HG03520 (cell line): Measurements from ENCODE around the gene TMCC1.

Experiments
- ATAC-seq: cut with Tn5 transposase; IDR thresholded peaks from one replicate; pipeline ENCODE4 v1.9.1; 2021; ENCODE audit warnings: mild to moderate bottlenecking, moderate library complexity; ENCODE audit not compliant: unreplicated experiment

The TMCC1 gene

GRCh38 chr3:129603561-129603942, 290.0 kb downstream of the TMCC1 start:
- ATAC-seq, result no peak

GRCh38 chr3:129602730-129603560, 290.6 kb downstream of the TMCC1 start:
- ATAC-seq, result no peak

DNA sequence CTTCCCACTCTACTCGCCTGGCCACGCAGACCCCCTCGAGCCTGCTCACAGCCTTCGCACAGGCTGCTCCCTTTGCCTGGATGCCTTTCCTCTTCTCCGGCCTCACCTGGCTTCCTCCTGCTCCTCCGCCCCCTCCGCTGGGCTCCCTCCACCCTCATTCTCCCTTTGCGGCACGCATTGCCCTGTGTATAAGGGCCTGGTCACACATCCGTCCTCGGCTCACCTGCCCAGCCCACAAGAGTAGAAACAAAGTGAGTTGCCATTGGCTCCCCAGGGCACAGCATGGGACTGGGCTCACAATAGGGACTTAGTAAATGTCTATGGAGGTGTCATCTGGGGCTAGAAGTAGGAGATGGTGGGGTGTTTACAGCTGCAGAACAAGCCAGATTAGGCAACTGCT, 291.2 kb downstream of the TMCC1 start:
- no peak for ATAC-seq

- no peak for ATAC-seq
Measured at GRCh38 chr3:129601713-129602112, 291.8 kb downstream of the TMCC1 start.

DNA sequence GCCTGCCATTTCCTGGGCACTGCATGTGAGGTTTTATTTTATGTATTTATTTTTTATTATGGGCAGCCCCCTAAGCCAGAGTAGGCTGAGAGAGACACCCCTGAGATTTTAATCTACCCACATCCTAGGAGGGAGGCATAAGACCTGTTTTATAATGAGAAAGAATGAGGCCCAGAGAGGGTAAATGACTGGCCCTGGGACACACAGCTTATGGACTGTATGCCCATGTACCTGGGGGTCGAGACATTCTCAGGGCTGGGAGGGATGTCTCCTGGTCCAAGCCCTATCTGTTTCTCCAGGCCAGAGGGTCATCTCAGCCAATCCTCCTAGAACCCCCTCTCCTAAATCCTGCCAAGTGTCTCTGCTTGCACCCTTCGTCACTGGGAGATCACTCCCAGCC, 293.2 kb downstream of the TMCC1 start:
- ATAC-seq, result no peak

DNA sequence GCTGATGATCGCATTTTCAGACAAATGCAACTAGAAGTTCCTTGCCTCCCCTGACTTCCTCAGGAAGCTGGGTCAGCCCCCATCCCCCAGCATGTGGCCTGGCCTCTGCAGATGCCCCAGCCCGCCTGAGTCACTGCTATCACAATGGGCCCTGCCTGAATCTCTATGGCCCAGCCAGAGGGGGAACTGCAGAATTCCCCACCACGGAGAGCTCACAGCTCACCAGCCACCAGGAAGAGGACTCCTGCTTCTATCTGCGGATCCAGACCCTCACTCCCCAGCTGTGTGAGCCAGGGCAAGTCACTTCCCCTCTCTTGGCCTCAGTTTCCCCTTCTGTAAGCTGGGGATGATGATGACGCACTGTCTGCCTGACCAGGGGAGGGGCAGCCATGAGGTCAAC, 293.9 kb downstream of the TMCC1 start:
- ATAC-seq, result no peak

GRCh38 chr3:129599073-129599472, 294.4 kb downstream of the TMCC1 start:
- ATAC-seq, result no peak

- ATAC-seq, result no peak
Measured at GRCh38 chr3:129598484-129598883, 295.0 kb downstream of the TMCC1 start.

DNA sequence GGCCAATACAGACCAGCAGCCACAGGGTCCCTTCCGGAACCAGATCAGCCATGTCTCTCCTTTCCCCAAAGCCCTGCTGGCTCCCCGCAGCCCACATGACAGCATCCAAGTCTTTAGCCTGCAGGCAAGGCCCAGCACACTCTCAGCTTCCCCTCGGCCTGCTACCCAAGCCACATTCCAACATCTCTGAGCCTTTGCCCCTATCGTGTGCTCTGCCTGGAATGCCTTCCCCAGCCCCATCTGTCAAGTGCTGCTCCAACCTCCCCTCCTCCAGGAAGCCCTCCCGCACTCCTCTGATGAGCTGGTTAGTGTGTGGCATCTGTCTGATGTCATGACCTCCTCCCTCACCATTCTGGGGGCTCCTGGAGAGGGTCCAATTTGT, 295.5 kb downstream of the TMCC1 start:
- no peak for ATAC-seq
